H1 (cell line): ENCODE measurements around the gene PIK3R1. TPM values are rescaled to one million over a fixed set of nuclear protein-coding genes. Genes with fewer than 3 reads are reported as not detected.

Source experiments
- ASH2L ChIP-seq: fragments of 200-600, 300-600 bp; sonication (generic); IDR thresholded peaks from one replicate; pipeline ENCODE4 v1.7.1; 2017; ENCODE audit warnings: low read length
- SUZ12 ChIP-seq: fragments of 200-600 bp; sonication (generic); IDR thresholded peaks from 2 replicates; pipeline ENCODE4 v1.6.1; 2012; ENCODE audit warnings: mild to moderate bottlenecking, inconsistent platforms, low read length, moderate library complexity, mixed read lengths
- polyA plus RNA-seq, 7 experiments: library from polyadenylated mRNA; depleted of rRNA in 3 of 7; stranded (reverse) in 5 of 7; unstranded in 2 of 7; fragments of >200 nt in 5 of 7; fragments of 200-250 nt in 2 of 7; gene quantifications; 1 replicate in 5 of 7; 2 replicates in 1 of 7; 4 replicates in 1 of 7; pipeline versions ENCODE4 v1.2.1 to v1.2.3, GENCODE V29; 2011 to 2013; ENCODE audit warnings: missing spikeins in 2 of 7, mixed read lengths in 2 of 7
- total RNA-seq: library from RNA; stranded (reverse); fragmentation: NEBNext Ultra II Directional; extraction: Animal tissue kit (Norgen Biotek cat#: 25700); gene quantifications from 2 replicates; pipeline ENCODE4 v1.2.1, GENCODE V29; 2021

The PIK3R1 gene
- total and polyA plus RNA-seq, 2 of the 8 experiments (the other 6 are each of a cell fraction or from before 2014, with no cell fraction given), result 2.3 to 13.7 TPM

GRCh38 chr5:68341006-68341405 lies 125.5 kb downstream of the PIK3R1 start (continued):
- TF ChIP-seq SUZ12, result no peak
- no peak for TF ChIP-seq ASH2L
- TF ChIP-seq, all 59 proteins: peak for 0
